ENCODE data around the gene CACNA1D.

Gene CACNA1D

GRCh38 chr3:53724566-53724965 lies 230.2 kb downstream of the CACNA1D start:
- Histone ChIP-seq H3K4me3 (ENCODE audit: low read length) (no peak overlapping the region), H3K36me3 (ENCODE audit: insufficient read depth, low read length) (no peaks in the 10 kb centered on the region), H2AFZ (ENCODE audit: low read depth, low read length) (no peak overlapping the region), H3K4me1 (ENCODE audit: insufficient read depth, low read length) (peaks cover 2% of the 10 kb centered on the region), H3K27me3 (ENCODE audit: insufficient read depth, low read length) (no peaks in the 10 kb centered on the region), H3K9me3 (ENCODE audit: low read length) (no peaks in the 10 kb centered on the region)

- no peak overlapping the region for H2AFZ ChIP-seq (ENCODE audit: low read depth, low read length)
- no peaks in the 10 kb centered on the region for H3K36me3 ChIP-seq (ENCODE audit: insufficient read depth, low read length)
- peaks cover 2% of the 10 kb centered on the region for H3K4me1 ChIP-seq (ENCODE audit: insufficient read depth, low read length)
- H3K4me3 ChIP-seq (ENCODE audit: low read length) = no peak overlapping the region
- H3K9me3 ChIP-seq (ENCODE audit: low read length) = no peaks in the 10 kb centered on the region
- H3K27me3 ChIP-seq (ENCODE audit: insufficient read depth, low read length) = no peaks in the 10 kb centered on the region
These were observed 231.1 kb downstream of the CACNA1D start for GRCh38 chr3:53725387-53725995.

GRCh38 chr3:53726643-53727042 lies 232.2 kb downstream of the CACNA1D start:
- Histone ChIP-seq H3K27me3 (ENCODE audit: insufficient read depth, low read length) (no peaks in the 10 kb centered on the region), H3K4me1 (ENCODE audit: insufficient read depth, low read length) (no peaks in the 10 kb centered on the region), H3K4me3 (ENCODE audit: low read length) (no peak overlapping the region), H3K9me3 (ENCODE audit: low read length) (no peaks in the 10 kb centered on the region), H3K36me3 (ENCODE audit: insufficient read depth, low read length) (no peaks in the 10 kb centered on the region), H2AFZ (ENCODE audit: low read depth, low read length) (no peak overlapping the region)

- Histone ChIP-seq H3K27me3 (ENCODE audit: insufficient read depth, low read length) (no peaks in the 10 kb centered on the region), H3K36me3 (ENCODE audit: insufficient read depth, low read length) (no peaks in the 10 kb centered on the region), H3K4me1 (ENCODE audit: insufficient read depth, low read length) (no peaks in the 10 kb centered on the region), H2AFZ (ENCODE audit: low read depth, low read length) (no peak overlapping the region), H3K9me3 (ENCODE audit: low read length) (no peaks in the 10 kb centered on the region), H3K4me3 (ENCODE audit: low read length) (no peak overlapping the region)
These were observed 234.2 kb downstream of the CACNA1D start for GRCh38 chr3:53728606-53729005.

- no peaks in the 10 kb centered on the region for H3K36me3 ChIP-seq (ENCODE audit: insufficient read depth, low read length)
- no peaks in the 10 kb centered on the region for H3K4me1 ChIP-seq (ENCODE audit: insufficient read depth, low read length)
- H3K4me3 ChIP-seq (ENCODE audit: low read length) = no peak overlapping the region
- H3K27me3 ChIP-seq (ENCODE audit: insufficient read depth, low read length) = no peaks in the 10 kb centered on the region
- H3K9me3 ChIP-seq (ENCODE audit: low read length) = no peaks in the 10 kb centered on the region
- H2AFZ ChIP-seq (ENCODE audit: low read depth, low read length) = no peak overlapping the region
These were observed 234.7 kb downstream of the CACNA1D start for GRCh38 chr3:53729159-53729558.

- no peak overlapping the region for H2AFZ ChIP-seq (ENCODE audit: low read depth, low read length)
- H3K27me3 ChIP-seq (ENCODE audit: insufficient read depth, low read length) = no peaks in the 10 kb centered on the region
- no peak overlapping the region for H3K4me3 ChIP-seq (ENCODE audit: low read length)
- no peaks in the 10 kb centered on the region for H3K4me1 ChIP-seq (ENCODE audit: insufficient read depth, low read length)
- H3K36me3 ChIP-seq (ENCODE audit: insufficient read depth, low read length) = no peaks in the 10 kb centered on the region
- no peaks in the 10 kb centered on the region for H3K9me3 ChIP-seq (ENCODE audit: low read length)
These were observed 235.2 kb downstream of the CACNA1D start for GRCh38 chr3:53729618-53730017.

GRCh38 chr3:53730576-53730975 lies 236.2 kb downstream of the CACNA1D start:
- Histone ChIP-seq H3K4me1 (ENCODE audit: insufficient read depth, low read length) (no peaks in the 10 kb centered on the region), H3K9me3 (ENCODE audit: low read length) (no peaks in the 10 kb centered on the region), H2AFZ (ENCODE audit: low read depth, low read length) (no peak overlapping the region), H3K4me3 (ENCODE audit: low read length) (no peak overlapping the region), H3K27me3 (ENCODE audit: insufficient read depth, low read length) (no peaks in the 10 kb centered on the region), H3K36me3 (ENCODE audit: insufficient read depth, low read length) (no peaks in the 10 kb centered on the region)

- H3K27me3 ChIP-seq (ENCODE audit: insufficient read depth, low read length) = no peaks in the 10 kb centered on the region
- no peak overlapping the region for H2AFZ ChIP-seq (ENCODE audit: low read depth, low read length)
- H3K36me3 ChIP-seq (ENCODE audit: insufficient read depth, low read length) = no peaks in the 10 kb centered on the region
- H3K4me3 ChIP-seq (ENCODE audit: low read length) = no peak overlapping the region
- no peaks in the 10 kb centered on the region for H3K9me3 ChIP-seq (ENCODE audit: low read length)
- no peaks in the 10 kb centered on the region for H3K4me1 ChIP-seq (ENCODE audit: insufficient read depth, low read length)
These were observed 237.7 kb downstream of the CACNA1D start for GRCh38 chr3:53731934-53732624.

- no peaks in the 10 kb centered on the region for H3K27me3 ChIP-seq (ENCODE audit: insufficient read depth, low read length)
- H2AFZ ChIP-seq (ENCODE audit: low read depth, low read length) = no peak overlapping the region
- H3K4me1 ChIP-seq (ENCODE audit: insufficient read depth, low read length) = no peaks in the 10 kb centered on the region
- H3K36me3 ChIP-seq (ENCODE audit: insufficient read depth, low read length) = no peaks in the 10 kb centered on the region
- no peak overlapping the region for H3K4me3 ChIP-seq (ENCODE audit: low read length)
- H3K9me3 ChIP-seq (ENCODE audit: low read length) = no peaks in the 10 kb centered on the region
These were observed 239.0 kb downstream of the CACNA1D start for GRCh38 chr3:53733446-53733845.

GRCh38 chr3:53739966-53740365 lies 245.6 kb downstream of the CACNA1D start:
- Histone ChIP-seq H3K4me3 (ENCODE audit: low read length) (no peak overlapping the region), H3K27me3 (ENCODE audit: insufficient read depth, low read length) (no peaks in the 10 kb centered on the region), H3K4me1 (ENCODE audit: insufficient read depth, low read length) (no peaks in the 10 kb centered on the region), H3K36me3 (ENCODE audit: insufficient read depth, low read length) (no peaks in the 10 kb centered on the region), H3K9me3 (ENCODE audit: low read length) (no peaks in the 10 kb centered on the region), H2AFZ (ENCODE audit: low read depth, low read length) (no peak overlapping the region)

GRCh38 chr3:53740956-53741355 lies 246.5 kb downstream of the CACNA1D start:
- Histone ChIP-seq H2AFZ (ENCODE audit: low read depth, low read length) (no peak overlapping the region), H3K4me3 (ENCODE audit: low read length) (no peak overlapping the region), H3K9me3 (ENCODE audit: low read length) (no peaks in the 10 kb centered on the region), H3K27me3 (ENCODE audit: insufficient read depth, low read length) (no peaks in the 10 kb centered on the region), H3K4me1 (ENCODE audit: insufficient read depth, low read length) (no peaks in the 10 kb centered on the region), H3K36me3 (ENCODE audit: insufficient read depth, low read length) (no peaks in the 10 kb centered on the region)

- Histone ChIP-seq H2AFZ (ENCODE audit: low read depth, low read length) (no peak overlapping the region), H3K36me3 (ENCODE audit: insufficient read depth, low read length) (no peaks in the 10 kb centered on the region), H3K4me1 (ENCODE audit: insufficient read depth, low read length) (no peaks in the 10 kb centered on the region), H3K4me3 (ENCODE audit: low read length) (no peak overlapping the region), H3K27me3 (ENCODE audit: insufficient read depth, low read length) (no peaks in the 10 kb centered on the region), H3K9me3 (ENCODE audit: low read length) (no peaks in the 10 kb centered on the region)
These were observed 249.9 kb downstream of the CACNA1D start for GRCh38 chr3:53744351-53744750.

GRCh38 chr3:53747559-53747958 lies 253.1 kb downstream of the CACNA1D start:
- H3K9me3 ChIP-seq (ENCODE audit: low read length) = no peaks in the 10 kb centered on the region
- no peaks in the 10 kb centered on the region for H3K27me3 ChIP-seq (ENCODE audit: insufficient read depth, low read length)
- H2AFZ ChIP-seq (ENCODE audit: low read depth, low read length) = no peak overlapping the region
- H3K4me1 ChIP-seq (ENCODE audit: insufficient read depth, low read length) = no peaks in the 10 kb centered on the region
- no peaks in the 10 kb centered on the region for H3K36me3 ChIP-seq (ENCODE audit: insufficient read depth, low read length)
- no peak overlapping the region for H3K4me3 ChIP-seq (ENCODE audit: low read length)

All from neuron (in vitro differentiated cells).